T-helper 2 cell treated with Interferon-gamma antibody and Interleukin-4, amounts not matched to agents 5 μg/mL and 100 μg/mL, for 36 hours (primary cell): Measurements from ENCODE around the gene ARRDC5.
A peak's percentile ranks its signal among the peaks of the same experiment; 100 is the strongest.
"Not testable (repeated sequence)": the region's sequence is repeated elsewhere in the genome, so short reads cannot be mapped to it uniquely, and the experiment has no call there.

Experiments used
- DNase-seq: peaks from one replicate; pipeline ENCODE4 v3.0.0; 2021; ENCODE audit warnings: low spot score
- H3K27ac Mint-ChIP-seq: one replicate; pipeline ENCODE4 v1.8.0; 2021; ENCODE audit warnings: mild to moderate bottlenecking, mixed read lengths
- H3K27me3 Mint-ChIP-seq: one replicate; pipeline ENCODE4 v1.8.0; 2021; ENCODE audit warnings: low read depth, mixed read lengths
- H3K36me3 Mint-ChIP-seq: one replicate; pipeline ENCODE4 v1.8.0; 2021; ENCODE audit warnings: low read depth, mixed read lengths
- H3K4me1 Mint-ChIP-seq: one replicate; pipeline ENCODE4 v1.8.0; 2021; ENCODE audit warnings: low read depth, mixed read lengths
- H3K4me3 Mint-ChIP-seq: one replicate; pipeline ENCODE4 v1.8.0; 2022; ENCODE audit warnings: mild to moderate bottlenecking, moderate library complexity, mixed read lengths
- H3K9me3 Mint-ChIP-seq: one replicate; pipeline ENCODE4 v1.8.0; 2021; ENCODE audit warnings: mixed read lengths

ARRDC5 gene

DNA sequence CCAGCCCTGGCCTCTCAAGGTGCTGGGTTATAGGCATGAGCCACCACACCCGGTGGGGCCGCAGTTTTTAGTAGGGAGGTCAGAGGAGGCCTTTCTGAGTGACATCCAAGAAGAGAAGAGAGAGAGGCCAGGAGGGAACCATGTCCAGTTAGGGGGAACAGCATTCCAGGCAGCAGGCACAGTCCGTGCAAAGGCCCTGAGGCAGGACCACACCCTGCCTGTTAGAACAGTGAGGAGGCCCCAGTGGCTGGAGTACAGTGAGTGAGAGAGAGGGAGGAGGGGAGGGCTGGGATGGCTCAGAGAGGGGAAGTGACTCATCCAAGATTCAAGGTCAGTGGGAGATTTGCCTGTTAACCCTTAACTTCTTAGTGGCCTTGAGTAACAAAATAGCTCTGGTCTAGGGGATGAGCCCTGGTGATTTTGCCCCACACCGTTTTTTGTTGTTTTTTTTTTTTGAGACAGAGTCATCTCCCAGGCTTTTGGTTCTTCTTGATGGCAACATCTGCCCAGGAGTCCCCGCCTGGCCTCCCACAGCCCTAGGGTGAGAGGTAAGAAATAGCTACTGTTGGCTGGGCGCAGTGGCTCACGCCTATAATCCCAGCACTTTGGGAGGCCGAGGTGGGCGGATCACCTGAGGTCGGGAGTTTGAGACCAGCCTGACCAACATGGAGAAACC, 32.5 kb downstream of the ARRDC5 start:
- Mint-ChIP-seq H3K27ac (no peak overlapping the region), H3K27me3 (peaks cover 7% of the 10 kb centered on the region), H3K36me3 (no peaks in the 10 kb centered on the region), H3K4me3 (no peak overlapping the region), H3K4me1 (peaks cover 23% of the 10 kb centered on the region), H3K9me3 (no peaks in the 10 kb centered on the region)
- DNase-seq: peak; percentile 25

DNA sequence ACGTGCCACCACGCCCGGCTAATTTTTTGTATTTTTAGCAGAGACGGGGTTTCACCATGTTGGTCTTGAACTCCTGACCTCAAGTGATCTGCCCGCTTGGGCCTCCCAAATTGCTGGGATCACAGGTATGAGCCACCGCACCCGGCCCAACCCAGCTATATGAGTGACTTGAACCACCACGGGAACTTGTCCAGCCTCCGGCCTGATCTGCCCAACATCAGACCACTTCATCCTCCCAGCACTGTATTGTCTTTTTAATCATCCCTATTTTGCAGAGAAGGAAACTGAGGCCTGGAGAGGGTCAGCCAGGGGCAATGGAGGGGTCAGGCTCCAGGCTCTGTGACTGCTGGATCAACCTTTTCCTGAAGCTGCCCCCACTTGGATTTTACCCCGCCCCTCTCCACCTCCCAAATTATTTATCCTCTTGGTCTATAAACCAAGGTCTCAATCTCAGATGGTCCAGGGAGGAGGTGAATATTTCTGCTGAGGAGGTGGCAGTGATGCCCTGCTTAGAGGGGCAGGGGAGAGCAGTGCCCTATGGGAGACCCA, 34.3 kb downstream of the ARRDC5 start:
- Mint-ChIP-seq H3K4me3 (peak overlapping the region; percentile 81), H3K27me3 (peaks cover 5% of the 10 kb centered on the region), H3K27ac (peak overlapping the region; percentile 79), H3K9me3 (no peaks in the 10 kb centered on the region), H3K36me3 (no peaks in the 10 kb centered on the region), H3K4me1 (peaks cover 26% of the 10 kb centered on the region)
- no peak for DNase-seq

DNA sequence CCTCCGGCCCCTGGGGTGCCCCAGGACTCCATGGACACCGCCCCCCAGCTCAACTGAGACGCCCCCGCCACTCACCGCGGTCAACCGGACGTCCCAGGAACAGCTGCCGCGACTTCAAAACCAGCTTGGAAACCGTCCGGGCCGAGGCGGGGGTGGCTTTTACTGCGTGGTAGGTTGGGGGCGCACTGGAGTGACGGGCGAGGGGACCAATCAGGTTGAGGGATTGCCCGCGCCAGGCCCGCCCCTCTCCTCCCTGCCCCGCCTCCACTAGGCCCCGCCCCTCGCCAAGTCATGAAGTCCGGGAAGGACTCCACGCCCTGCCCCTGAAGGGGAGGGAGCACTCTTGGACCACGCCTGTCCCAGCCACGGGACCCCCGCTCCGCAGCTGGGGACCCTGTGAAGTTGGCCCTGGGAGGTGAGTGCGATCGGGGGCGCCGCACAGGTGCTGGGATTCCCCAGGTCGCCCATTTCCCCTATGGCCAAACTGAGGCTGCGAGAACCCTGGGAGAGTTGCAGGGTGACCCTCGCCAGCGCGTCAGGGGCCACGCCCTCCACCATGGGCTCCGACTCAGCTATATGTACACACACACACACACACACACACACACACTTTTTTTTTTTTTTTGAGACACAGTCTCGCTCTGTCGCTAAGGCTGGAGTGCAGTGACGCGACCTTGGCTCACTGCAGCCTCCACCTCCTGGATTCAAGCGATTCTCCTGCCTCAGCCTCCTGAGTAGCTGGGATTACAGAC, 35.0 kb downstream of the ARRDC5 start, which contains the start of gene PLIN3:
PLIN3 (minus strand) TSS at position 134 of the 752 bp plus-strand sequence. CDS start 6,273 bp downstream, outside the sequence.
- H3K27me3 Mint-ChIP-seq: peaks cover 5% of the 10 kb centered on the region
- peak within 1 kb of the TSS; percentile 81 for H3K4me3 Mint-ChIP-seq
- peaks cover 25% of the 10 kb centered on the region for H3K4me1 Mint-ChIP-seq
- peak within 1 kb of the TSS; percentile 79 for H3K27ac Mint-ChIP-seq
- peak; percentile 90 for DNase-seq
- H3K36me3 Mint-ChIP-seq: no peaks in the 10 kb centered on the region
- no peaks in the 10 kb centered on the region for H3K9me3 Mint-ChIP-seq

DNA sequence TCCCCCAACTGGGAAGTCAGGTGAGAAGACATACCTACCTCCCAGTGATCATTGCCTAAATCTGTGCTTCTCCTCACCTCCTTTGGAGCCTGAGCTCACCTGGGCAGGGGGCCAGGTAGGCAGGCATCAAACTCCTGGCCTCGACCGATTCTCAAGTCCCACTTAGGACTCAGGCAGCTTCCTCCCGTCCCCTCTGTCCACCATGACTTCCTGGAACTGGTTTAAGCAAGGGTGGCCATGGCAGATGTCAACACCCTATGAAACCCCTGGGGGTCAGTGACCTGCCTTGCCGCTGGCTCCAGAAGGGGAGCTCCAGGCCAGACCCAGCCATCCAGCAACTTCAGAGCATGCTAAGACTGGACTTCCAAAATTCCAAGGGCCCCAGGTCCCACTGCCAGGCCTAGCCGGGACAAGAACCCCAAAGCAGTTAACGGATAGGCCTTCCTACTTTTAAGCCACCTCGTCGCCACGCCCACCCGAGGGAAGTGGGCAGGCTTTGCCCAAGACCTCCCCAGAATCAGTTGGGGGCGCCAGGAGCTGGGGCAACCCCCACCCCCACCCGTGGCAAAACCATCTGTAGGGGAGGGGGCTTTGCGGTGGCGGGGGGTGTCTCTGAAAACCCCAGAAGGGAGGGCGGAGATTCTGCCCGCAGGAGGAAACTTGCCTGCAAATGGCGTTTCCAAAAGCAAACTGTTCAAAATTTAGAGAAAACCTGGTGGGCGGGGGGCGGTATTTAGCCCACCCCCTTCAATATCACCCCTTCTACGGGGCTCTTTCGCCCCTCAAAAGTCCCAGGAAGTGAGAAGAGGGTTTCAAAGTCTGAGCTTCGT, 35.9 kb downstream of the ARRDC5 start:
- Mint-ChIP-seq H3K36me3 (no peaks in the 10 kb centered on the region), H3K9me3 (no peaks in the 10 kb centered on the region), H3K27ac (peak overlapping the region; percentile 41), H3K27me3 (peaks cover 3% of the 10 kb centered on the region), H3K4me3 (peak overlapping the region; percentile 81), H3K4me1 (peaks cover 22% of the 10 kb centered on the region)
- DNase-seq: peak; percentile 49

DNA sequence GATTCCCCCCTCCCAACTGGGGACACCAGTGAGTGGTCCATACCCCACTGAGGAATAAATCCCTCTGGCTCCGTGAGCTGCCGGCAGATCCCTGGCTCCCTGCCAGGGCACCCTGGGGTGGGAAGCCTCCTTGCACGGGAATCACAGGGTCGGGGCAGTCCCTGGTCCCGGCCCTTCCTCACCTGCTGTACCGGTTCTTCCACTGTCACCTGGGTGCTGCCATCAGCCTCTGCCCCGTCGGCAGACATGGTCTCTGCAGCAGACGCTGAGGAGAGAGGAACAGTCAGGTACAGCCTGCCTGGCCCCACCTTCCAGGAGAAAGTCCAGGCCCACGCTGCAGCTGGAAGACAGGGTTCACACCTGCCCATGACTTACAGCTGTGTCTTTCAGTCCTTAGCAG, 41.5 kb downstream of the ARRDC5 start:
- no peak overlapping the region for H3K27ac Mint-ChIP-seq
- DNase-seq: no peak
- H3K4me1 Mint-ChIP-seq: peaks cover 3% of the 10 kb centered on the region
- H3K9me3 Mint-ChIP-seq: no peaks in the 10 kb centered on the region
- no peak overlapping the region for H3K4me3 Mint-ChIP-seq
- H3K36me3 Mint-ChIP-seq: no peaks in the 10 kb centered on the region
- no peaks in the 10 kb centered on the region for H3K27me3 Mint-ChIP-seq

DNA sequence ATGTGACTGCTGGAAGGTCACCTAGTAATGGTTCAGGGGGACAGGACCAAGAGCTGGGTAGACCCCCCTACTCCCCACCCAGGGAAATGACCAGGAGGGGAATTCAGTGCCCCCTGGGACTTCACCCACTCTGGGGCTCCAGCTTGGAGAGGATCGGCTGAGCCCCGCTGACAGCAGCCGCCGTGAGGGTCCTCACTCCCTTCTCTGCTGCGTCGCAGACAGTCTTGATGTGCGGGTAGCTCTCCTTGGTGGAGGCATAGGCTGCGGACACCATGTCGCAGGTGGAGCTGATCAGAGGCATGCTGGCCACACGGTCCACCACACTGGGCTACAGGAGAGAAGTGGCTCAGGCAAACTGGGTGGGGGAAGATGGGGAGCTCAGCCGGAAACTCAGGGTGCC, 43.0 kb downstream of the ARRDC5 start:
- H3K4me1 Mint-ChIP-seq: peaks cover 3% of the 10 kb centered on the region
- H3K27ac Mint-ChIP-seq: no peak overlapping the region
- H3K9me3 Mint-ChIP-seq: no peaks in the 10 kb centered on the region
- H3K27me3 Mint-ChIP-seq: no peaks in the 10 kb centered on the region
- peaks cover 3% of the 10 kb centered on the region for H3K36me3 Mint-ChIP-seq
- DNase-seq: no peak
- H3K4me3 Mint-ChIP-seq: no peak overlapping the region

DNA sequence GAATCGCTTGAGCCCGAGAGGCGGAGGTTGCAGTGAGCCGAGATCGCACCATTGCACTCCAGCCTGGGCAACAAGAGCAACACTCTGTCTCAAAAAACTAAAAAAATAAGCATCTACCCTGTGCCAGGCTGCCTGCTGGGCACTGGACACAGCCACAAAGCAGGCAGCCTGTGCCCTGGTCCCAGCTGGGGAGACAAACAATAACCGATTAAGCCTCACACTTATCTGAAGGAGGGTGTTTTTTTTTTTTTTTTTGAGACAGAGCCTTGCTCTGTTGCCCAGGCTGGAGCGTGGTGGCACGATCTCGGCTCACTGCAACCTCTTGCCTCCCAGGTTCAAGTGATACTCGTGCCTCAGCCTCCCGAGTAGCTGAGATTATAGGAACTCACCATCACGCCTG, 46.2 kb downstream of the ARRDC5 start:
- not testable (repeated sequence) for H3K4me1 Mint-ChIP-seq, H3K27ac Mint-ChIP-seq, DNase-seq, H3K36me3 Mint-ChIP-seq, H3K9me3 Mint-ChIP-seq, H3K27me3 Mint-ChIP-seq, H3K4me3 Mint-ChIP-seq

DNA sequence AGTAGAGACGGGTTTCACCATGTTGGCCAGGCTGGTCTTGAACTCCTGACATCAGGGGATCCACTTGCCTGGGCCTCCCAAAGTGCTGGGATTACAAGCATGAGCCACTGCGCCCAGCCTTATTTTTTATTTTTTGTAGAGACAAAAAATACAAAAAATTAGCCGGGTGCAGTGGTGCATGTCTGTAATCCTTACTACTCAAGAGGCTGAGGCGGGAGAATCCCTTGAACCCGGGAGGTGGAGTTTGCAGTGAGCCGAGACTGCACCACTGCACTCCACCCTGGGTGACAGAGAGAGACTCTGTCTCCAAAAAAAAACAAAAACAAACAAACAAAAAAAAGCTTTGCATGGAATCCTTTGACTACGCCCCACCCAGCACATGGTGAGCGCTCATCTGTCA, 49.2 kb downstream of the ARRDC5 start:
- not testable (repeated sequence) for H3K27me3 Mint-ChIP-seq, H3K4me1 Mint-ChIP-seq, H3K36me3 Mint-ChIP-seq, H3K4me3 Mint-ChIP-seq, H3K9me3 Mint-ChIP-seq, DNase-seq, H3K27ac Mint-ChIP-seq

DNA sequence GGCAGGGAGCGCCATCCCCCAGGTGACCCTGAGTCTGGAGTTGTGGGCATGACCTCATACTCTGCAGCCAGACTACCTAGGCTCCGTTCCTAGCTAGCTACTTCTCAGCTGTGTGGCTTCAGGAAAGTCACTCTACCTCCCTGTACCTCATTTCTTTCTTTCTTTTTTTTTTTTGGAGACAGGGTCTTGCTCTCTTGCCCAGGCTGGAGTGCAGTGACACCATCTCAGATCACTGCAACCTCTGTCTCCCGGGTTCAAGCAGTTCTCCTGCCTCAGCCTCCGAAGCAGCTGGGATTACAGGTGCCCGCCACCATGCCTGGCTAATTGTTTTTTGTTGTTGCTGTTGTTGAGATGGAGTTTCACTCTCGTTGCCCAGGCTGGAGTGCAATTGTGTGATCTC, 50.2 kb downstream of the ARRDC5 start:
- Mint-ChIP-seq H3K9me3 (no peaks in the 10 kb centered on the region), H3K27me3 (no peaks in the 10 kb centered on the region), H3K4me1 (no peaks in the 10 kb centered on the region), H3K36me3 (peaks cover 7% of the 10 kb centered on the region), H3K27ac (no peak overlapping the region), H3K4me3 (no peak overlapping the region)
- no peak for DNase-seq

DNA sequence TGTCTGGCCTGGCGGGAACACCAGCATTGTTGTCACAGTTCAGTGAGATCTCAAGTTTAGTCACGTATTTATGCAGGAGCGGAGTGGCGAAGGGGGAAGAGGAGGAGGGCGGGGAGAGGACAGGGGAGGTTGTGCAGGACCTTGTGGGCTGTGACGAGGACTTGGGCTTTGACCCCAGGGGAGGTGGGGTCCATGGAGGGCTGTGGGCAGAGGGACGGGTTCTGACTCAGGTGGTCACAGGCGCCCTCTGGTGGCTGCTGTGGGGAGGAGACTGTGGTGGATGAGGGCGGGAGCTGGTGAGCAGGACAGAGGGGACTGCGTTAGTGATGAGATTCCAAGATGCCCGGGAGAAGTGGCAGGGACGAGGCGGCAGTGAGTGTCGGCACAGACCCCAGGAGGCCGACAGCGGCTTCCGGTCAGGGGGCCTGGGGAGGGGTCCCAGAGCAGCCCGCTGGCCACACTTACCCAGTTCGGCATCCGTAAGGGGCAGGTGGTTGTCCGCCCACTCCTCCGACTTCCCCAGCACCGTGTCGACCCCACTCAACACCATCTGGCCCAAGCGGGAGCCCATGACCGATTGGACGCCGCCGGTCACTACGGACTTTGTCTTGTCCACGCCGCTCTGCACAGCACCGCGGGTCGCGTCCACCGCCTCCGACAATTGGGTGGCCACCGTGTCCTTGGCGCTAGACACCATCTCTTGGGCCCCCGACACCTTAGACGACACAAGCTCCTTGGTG, 51.0 kb downstream of the ARRDC5 start:
- no peak overlapping the region for H3K4me3 Mint-ChIP-seq
- no peaks in the 10 kb centered on the region for H3K4me1 Mint-ChIP-seq

DNA sequence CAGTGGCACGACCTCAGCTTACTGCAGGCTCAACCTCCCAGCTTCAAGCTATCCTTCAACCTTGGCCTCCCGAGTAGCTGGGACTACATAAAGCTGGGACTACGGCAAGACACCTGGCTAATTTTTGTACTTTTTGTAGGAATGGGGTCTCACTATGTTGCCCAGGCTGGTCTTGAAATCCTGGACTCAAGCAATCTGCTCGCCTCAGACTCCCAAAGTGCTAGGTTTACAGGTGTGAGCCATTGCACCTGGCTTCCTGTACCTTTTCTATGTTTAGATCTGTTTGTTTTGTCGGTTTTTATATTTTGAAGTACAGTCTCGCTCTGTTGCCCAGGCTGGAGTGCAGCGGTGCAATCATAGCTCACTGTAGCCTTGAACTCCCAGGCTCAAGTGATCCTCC, 53.7 kb downstream of the ARRDC5 start:
- Mint-ChIP-seq H3K27me3 (no peaks in the 10 kb centered on the region), H3K4me1 (no peaks in the 10 kb centered on the region), H3K9me3 (no peaks in the 10 kb centered on the region), H3K36me3 (peaks cover 6% of the 10 kb centered on the region), H3K27ac (no peak overlapping the region), H3K4me3 (no peak overlapping the region)
- no peak for DNase-seq

More for the DNA sequence above, 51.0 kb downstream of the ARRDC5 start:
- Mint-ChIP-seq H3K36me3 (peaks cover 7% of the 10 kb centered on the region), H3K27ac (peak overlapping the region; percentile 67), H3K9me3 (no peaks in the 10 kb centered on the region), H3K27me3 (no peaks in the 10 kb centered on the region)
- DNase-seq: peak; percentile 55

DNA sequence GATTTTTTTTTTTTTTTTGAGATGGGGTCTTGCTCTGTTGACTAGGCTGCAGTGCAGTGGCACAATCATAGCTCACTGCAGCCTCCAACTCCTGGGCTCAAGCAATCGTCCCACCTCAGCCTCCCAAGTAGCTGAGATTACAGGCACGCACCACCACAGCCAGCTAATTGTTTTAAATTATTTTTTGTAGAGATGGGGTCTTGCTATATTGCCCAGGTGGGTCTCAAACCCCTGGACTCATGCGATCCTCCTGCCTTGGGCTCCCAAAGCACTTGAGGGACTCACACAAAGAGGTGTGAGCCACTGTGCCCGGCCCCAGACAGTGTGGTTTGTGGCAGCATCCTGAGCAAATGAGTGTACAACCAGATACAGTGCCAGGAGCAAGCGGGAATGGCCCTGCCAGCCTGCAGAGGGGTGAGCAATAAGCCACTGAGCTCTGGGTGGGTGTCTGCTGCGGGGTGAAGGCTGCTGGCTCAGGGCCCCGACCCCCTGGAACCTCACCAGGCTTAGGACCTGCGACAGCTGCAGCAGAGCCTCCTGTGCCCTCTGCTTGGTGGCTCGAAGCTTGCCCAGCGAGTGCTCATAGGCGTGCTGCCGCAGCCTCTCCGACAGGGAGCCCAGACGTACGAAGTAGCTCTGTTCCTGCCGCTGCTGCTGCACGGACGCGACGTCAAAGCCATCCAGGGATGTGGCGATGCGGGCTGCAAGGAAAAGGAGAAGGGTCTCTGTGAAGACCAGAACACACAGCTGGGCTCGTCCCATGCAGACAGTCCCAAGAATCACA, 55.3 kb downstream of the ARRDC5 start:
- Mint-ChIP-seq H3K4me3 (no peak overlapping the region), H3K4me1 (no peaks in the 10 kb centered on the region), H3K36me3 (peaks cover 12% of the 10 kb centered on the region), H3K9me3 (no peaks in the 10 kb centered on the region), H3K27me3 (no peaks in the 10 kb centered on the region), H3K27ac (no peak overlapping the region)
- DNase-seq: no peak

DNA sequence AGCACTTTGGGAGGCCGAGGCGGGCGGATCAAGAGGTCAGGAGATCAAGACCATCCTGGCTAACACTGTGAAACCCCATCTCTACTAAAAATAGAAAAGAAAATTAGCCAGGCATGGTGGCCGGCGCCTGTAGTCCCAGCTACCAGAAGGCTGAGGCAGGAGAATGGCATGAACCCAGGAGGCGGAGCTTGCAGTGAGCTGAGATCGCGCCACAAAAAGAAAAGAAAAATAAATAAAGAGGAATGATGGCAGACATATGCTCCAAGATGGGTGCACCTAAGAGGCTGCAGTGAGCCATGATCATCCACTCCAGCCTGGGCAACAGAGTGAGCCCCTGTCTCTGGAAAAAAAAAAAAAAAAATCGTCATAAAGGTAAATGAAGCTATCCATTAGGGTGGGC, 56.7 kb downstream of the ARRDC5 start:
- not testable (repeated sequence) for H3K27ac Mint-ChIP-seq, H3K4me3 Mint-ChIP-seq, H3K9me3 Mint-ChIP-seq, H3K27me3 Mint-ChIP-seq, DNase-seq, H3K4me1 Mint-ChIP-seq
- H3K36me3 Mint-ChIP-seq: peaks cover 13% of the 10 kb centered on the region
